Measurements from ENCODE around the gene PACSIN2. TPM values are rescaled to one million over a fixed set of nuclear protein-coding genes. Genes with fewer than 3 reads are reported as not detected.
"Not testable (repeated sequence)": the region's sequence is repeated elsewhere in the genome, so short reads cannot be mapped to it uniquely, and the experiment has no call there.

The PACSIN2 gene
- polyA plus RNA-seq, 10 donors, result 23.7 to 35.8 (median 29.1) TPM

DNA sequence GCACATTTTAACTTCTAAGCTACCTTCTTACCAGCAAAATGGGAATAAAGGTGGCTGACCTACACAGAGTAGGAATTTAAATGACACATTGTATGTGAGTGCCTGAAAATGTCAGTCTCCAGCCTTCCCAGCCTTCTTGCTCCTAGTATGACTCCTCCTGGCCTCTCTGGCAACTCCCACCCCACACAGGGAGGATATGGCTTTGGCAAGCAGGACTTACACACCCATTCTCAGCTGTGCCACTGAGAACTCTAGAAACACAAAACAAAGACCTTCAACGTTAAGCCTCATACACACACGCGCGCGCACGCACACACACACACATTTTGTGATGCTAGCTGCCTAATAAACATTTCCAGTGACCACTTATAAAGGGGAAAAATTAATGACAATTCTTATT lies 65.8 kb downstream of the PACSIN2 start:
- DNase-seq, result peak in 1 of 3 donors; percentile 57

DNA sequence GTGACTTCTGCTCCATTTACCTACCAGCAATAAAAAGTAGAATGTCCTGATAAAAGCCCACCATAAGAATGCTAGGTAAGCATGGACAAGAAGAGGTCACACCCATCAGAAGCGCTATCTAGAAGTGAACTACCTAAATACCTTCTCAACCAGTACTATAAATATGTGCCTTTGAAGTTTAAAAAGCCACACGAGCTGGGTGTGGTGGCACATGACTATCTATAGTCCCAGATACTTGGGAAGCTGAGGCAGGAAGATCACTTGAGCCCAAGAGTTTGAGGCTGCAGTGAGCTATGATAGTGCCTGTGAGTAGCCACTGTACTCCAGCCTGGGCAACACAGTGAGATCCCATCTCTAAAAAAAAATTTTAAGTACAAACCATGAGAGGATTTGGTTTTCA lies 66.7 kb downstream of the PACSIN2 start:
- no peak for DNase-seq

DNA sequence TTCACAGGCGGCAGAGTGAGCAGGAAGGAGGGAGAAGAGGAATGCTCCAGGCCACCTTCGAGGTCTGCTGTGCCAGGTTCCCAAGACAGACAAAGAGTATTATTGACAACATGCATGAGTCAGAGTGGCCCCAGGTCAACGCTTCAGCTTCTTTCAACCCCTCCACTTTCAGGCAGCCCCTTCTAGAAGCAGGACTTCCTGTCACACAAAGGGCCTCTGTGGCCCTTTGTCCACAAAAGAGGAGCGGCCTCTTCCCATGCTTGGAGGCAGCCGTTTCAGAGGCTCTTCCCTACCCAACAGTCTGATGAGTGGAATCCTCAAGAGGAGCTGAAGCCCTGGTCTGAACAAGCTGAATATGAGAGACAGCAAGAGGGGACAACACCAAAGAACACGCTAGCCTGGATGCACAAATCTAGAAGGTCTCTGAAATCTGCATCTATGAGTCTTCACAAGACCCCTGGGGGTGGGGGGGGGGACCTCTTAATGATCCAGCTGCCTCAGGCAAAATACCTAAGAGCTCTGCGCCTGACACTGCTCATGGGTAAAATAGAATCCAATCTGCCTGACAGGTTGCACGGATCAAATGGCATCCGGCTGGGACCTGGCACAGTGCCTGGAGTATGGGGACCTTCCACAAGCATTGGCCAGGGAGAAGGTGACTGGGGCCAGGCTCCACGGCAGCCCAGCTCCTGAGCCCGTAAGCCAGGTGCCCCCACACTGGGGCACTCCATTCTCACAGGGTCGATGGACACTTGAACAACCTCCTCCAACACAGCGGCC lies 67.5 kb downstream of the PACSIN2 start:
- DNase-seq, result no peak

DNA sequence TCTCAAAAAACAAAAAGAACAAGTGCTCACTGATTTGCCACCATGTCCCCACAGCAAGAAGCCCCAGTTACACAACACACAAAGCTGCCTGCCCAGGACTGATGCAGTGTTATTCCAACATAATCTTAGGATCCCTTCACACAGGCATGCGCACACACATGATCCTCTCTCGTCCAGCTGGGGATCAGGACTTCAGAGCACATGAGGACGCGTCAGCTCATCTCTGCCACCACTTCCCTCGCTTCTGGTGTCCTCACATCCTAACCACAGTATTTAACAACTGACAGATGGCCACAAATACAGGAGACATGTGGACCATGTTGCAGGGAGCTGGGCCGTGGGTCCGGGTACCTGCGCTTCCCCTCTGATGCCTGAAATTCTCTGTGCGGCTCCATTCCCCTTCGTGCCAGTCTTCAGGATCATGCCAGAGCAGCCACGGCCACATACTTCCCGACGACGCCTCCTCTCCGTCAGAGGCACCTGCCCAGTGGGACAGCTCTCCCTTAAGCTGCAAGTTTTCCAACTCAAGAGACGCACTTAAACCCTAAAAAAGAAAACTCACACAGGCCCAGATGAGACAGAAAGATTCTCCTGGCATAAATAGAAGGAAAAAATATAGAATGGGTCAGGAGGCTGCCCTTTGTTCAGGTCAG lies 68.3 kb downstream of the PACSIN2 start:
- no peak for DNase-seq

DNA sequence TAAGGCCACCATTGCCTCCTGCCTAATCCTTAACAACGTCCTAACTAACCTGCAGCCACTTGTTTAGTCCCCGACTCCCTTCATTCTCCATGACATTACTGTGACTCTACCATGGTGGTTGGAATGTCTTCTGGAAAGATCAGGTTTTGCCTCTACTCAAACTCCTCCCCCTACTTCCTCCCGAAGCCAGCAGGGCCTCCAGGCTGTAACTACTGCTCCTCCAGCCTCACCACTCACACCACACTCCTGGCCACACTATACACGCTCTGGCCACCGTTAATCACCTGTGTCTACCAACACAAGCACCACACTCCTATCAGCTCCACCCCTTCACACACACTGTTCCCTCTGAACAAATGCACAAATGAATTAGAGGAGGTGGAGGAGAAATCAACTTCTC lies 69.2 kb downstream of the PACSIN2 start:
- DNase-seq, result no peak

DNA sequence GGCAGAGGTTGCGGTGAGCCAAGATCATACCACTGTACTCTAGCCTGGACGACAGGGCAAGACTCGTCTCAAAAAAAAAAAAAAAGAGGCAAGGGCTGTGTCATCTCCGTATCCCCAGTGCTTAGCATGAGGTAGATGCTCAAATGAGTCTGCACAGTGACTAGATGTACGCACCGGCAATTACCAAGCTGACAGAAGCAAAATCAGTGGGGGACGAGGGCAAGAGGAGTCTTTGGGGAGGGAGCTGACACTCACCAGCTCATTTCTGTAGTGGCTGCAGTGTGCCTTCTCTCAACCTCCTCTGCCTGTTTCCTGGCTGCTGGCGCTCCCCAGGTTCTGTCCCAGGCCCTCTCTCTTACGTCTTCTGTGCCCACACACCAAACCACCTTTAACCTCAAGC lies 69.9 kb downstream of the PACSIN2 start:
- DNase-seq, result no peak

DNA sequence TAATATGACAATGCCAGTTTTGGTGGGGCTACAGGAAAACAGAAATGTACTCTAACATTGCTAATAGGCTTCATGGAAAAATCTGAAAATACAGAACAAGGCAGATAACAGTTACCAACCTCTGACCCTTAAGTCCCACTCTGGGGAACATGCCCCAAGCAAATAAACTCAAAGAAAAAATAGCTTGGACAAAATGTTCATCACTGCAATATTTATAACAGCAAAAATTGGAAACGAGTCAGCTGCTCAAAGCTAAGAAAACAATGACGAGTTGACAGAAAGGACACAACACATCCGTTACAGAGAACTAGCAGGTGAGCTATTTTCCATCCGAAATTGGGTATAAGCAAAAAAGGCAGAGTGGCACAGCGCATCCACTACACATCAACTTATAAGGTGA lies 70.5 kb downstream of the PACSIN2 start:
- DNase-seq, result no peak

DNA sequence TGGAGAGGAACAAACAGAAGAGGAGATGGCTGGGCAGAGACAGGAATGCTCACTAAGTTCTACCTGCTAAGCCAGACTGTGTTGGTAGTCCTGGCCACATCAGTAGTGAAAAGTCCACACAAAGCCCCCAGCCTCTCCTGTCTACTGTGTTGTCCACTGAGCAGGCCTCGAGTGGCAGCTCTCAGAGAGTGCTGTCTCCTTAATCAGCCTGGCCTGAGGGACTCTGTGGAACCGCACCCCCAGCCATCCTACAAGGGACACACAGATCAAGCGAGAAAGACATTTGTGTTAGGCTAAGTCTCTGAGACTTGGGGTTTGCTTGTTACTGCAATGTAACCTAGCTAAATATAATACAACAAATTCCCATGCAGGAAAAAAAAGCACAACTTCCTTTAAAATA lies 71.0 kb downstream of the PACSIN2 start:
- no peak for DNase-seq

DNA sequence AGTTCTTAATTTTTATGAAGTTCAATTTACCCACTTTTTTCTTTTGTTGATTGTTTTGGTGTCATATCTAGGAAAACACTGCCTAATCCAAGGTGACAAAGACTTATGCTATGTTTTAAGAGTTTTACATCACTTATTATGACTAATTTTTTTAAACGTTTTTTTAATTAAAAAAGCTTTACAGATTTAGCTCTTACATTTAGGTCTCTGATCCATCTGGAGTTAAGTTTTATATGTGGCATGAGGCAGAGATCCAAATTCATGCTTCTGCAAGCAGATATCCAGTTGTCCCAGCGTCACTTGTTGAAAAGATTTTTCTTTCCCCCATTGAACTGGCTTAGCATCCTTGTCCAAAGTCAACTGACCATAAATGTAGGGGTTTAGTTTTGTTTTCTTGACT lies 72.6 kb downstream of the PACSIN2 start:
- DNase-seq, result no peak

DNA sequence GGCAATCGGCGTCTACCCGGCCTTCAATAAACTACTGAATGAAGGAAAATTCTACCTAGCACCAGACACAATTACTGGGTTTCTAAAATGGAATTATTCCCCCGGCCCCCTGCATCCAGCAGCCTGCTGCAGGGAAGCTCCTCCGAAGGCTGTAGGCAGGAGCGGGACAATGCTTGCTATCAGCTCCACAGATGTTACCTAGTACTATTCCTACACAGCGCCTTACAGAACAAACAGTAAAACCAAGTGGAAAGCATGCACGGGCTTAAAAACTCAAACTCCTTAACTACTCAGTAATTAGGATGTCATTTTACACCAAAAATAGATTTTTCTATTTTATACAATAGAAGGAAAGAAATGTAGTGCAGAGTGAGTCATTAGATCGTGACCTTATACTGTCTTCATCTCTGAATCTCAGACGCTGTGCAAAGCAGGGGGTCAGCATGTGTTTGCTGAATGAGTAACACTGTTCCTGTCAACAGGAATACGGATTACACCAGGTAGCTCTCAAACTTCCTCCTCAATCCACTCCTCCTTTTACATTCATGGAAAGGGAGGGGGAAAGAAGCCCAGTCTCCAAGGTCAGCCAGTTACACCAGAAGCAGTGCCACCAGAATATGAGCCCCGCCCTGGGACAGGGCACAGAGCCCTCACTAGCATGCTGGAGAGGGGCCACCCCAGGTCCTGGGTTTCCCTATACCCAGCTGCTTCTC lies 74.9 kb downstream of the PACSIN2 start:
- peak in 1 of 3 donors; percentile 75 for DNase-seq

DNA sequence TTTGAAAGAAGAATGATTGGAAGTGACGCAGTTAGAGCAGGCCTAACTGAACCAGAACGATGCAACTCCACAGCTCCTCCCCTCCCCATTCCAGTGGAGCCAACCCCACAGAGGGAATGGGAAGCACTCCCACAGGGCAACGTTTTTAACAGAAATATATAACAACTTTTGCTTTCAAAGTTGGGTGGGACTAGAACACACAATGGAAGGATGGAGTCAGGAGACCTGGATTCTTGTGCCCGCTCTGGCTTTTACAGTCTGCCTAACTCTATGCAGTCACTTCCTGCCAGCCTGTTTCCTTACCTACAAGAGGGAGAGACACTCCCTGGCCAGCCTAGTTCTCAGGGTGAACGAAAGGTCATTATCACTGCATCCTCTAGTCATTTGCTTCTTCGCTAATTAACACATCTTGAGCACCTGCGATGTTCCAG lies 75.5 kb downstream of the PACSIN2 start:
- no peak for DNase-seq

DNA sequence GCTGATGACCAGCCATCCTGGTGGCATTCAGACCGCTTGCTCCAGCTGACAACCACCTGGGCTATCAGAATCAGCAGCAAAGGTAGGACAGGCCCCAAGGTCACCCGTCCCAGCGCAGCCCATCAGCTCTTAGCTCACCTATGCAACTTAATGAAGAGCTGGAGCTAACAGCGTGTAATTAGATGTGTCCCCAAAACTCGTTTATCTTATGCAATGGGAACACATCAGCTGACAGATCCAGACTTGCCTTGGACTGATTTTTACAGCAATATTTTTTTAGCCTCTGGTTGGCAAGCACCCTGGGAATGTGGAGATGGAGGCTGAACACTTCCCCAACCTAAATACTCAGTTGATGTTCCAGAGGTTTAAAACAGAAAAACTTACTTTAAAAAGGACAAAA lies 76.0 kb downstream of the PACSIN2 start:
- DNase-seq, result no peak

DNA sequence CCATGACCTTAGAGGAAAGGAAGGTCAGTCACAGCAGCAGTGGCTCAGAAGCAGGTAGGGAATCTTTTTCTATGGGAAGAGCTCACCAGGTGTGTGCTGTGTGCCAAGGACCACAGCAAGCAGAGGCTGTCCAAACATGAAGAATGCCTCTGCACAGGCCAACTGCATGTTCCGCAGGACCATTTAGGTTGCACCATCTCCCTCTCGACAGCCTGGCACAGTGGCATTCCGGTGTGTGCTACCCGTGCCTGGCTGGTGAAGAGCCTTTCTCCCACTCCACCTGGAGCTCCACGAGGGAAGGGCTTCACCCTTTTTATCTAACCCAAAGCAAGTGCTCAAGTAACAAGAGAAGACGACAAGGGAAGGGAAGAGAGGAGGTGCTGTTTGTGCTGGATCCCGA lies 76.5 kb downstream of the PACSIN2 start:
- no peak for DNase-seq

DNA sequence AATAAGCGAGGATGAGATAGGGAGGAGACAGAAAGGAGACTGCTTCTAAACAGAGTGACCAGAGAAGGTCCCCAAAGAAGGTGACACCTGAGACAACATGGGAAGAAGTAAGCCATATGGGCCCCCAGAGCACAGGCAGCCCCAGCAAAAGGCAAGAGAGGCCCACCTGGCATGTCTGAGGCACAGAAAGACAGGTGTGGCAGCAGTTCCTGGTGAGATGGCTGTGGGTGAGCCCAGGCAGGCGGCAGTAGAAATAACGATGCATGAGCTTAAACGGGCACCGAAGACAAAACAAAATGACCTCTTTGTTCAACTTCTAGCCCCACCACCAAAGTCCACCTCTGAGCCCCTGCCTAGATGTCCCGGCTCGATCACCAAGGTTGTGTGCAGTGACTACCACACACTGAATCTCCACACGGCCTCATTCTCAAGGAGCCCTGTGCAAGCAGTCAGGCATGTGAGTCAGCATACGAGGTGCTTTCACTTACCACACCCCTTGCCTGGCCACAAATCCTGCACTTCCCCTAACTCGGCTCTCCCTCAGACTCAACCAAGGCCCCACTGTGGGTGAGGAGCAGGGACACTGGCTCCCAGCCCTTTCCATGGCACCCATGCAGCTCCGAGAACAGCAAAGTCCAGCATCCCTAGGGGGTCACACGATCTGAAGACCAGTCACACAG lies 77.6 kb downstream of the PACSIN2 start:
- peak in 1 of 3 donors; percentile 51 for DNase-seq

DNA sequence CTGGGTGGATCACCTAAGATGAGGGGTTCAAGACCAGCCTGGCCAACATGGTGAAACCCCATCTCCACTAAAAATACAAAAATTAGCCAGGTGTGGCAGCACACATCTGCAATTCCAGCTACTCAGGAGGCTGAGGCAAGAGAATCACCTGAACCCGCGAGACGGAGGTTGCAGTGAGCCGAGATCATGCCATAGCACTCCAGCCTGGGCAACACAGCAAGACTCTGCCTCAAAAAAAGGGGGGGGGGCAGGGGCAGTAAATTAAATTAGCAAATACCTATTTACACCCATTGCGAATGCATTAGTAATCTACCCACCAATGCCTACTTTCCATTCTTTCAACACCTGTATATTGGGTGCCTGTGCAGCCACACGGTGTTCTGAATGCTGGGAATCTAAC lies 78.3 kb downstream of the PACSIN2 start:
- DNase-seq, result not testable (repeated sequence)

DNA sequence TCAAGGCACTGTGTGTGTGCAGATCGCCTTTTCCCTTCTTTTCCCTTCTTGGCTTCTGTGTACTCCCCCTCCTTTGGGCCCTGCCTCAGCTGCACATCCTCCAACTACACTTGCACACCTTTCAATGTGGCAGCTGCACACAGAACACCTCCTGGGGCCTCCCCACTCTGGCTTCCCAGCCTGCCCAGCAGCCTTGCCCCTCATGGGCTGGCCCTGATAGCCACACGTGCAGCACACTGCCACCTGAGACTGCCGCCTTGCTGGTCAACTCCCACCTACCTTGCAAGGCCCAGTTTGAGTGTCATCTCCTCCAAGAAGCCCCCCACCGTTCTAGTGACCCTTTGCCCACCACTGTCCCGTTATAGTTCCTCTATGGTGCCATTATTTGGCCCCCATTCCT lies 80.6 kb downstream of the PACSIN2 start:
- DNase-seq, result no peak

DNA sequence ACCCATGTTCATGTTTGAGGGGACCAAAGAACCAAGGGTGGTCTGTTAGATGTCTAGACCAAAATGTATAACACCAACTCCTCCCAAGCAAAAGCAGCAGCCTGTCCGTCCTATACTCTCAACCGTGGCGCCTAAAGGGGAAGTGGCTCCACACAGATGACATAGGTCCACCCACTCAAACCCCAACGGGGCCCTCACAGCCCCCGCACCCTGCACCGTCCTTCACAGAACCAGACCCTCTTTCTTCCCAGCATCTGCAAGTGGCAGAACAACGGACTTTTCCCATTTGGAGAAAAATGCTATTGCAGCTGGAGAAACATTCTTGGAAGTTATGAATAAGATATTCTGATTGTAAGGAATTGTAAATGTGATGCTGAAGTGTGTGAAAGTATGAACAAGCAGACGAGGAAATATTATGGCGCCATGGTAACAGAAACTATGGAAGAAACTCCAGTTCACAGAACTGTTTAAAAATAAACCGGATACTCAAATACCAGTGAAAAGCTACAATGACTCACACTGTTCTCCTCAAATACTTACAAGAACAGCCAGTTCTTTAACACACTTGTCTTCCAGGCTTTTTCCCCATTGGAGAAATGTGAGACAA lies 81.4 kb downstream of the PACSIN2 start:
- peak; percentile 84 to 93 (median 93) for DNase-seq

DNA sequence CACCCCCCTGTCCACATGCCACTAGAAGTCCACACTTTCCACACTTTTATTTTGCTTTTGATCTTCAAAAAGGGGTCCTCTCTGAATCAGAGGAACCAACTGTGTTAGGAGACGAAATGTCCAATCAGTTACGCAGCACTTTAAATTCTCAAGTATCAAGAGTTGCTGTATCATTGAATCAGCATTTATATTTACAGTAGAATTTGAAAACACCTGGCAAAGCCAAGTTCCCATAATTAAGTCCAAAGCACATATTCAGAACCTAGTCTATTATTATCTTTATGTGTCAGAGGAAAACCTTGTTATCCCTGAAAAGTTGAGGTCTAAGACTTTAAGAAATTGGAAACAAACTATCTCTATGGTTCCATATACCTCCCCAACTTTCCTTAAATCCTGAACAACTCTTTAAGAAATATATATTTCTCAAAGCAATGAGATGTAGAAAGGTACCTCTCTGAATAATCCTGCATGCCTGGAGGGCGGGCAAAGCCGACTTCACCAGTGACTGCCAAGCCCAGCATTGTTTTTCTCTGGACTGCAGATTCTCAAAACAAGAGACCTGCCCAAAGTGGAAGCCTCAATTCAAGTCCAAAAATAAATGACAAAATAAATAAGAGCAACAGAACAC lies 82.0 kb downstream of the PACSIN2 start:
- DNase-seq, result no peak

DNA sequence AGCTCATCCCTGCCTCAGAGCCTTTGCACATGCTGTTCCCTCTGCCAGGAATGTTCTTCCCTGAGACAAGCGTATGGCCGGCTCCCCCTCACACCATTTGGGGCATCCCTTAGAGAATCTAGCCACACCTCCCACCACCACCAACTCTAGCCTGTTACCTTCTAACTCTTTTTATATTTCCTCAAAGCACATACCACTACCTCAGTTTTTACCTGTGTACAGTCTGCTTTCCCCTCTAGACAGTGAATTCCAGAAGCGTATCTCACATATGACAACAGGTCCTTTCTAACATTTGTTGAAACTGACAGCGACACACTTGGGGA lies 82.8 kb downstream of the PACSIN2 start:
- no peak for DNase-seq

DNA sequence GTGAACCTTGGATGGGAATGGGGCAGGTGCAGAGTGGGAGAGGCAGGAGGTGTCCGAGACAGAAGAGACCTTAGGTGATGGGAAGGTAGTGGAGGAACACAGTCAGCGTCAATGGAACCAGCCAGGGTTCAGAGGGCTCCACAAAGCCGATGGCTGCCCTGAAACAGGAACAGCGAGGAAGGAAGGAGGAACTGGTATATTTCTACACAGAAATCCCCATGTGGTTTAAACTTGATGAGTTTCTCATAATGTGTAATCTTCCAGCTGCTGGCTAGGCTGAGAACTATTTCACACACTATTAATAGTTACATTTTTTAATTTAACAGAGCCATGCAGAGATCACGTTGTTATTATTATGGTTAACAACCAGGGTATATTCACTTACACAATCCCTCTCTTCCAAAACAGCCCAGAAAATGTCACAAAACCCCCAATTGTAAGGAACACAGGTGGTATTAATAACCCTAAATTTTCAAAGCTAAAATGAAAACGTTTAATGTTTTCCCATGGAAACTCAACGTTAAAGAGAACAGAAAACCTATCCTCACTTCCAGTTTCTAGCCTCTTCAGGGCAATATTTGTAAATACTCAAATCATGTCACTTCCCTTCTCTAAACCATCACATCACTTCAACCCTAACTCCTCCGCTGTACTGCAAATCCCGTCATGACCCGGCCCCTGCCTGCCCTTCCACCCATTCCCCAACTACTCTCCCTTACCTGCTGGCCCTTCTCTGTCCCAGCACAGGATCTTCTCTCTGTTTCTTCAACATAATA lies 83.3 kb downstream of the PACSIN2 start:
- DNase-seq, result no peak

Measured in muscle of back (tissue), 11 donors.